ENCODE measurements around the gene TROAP.

DNA sequence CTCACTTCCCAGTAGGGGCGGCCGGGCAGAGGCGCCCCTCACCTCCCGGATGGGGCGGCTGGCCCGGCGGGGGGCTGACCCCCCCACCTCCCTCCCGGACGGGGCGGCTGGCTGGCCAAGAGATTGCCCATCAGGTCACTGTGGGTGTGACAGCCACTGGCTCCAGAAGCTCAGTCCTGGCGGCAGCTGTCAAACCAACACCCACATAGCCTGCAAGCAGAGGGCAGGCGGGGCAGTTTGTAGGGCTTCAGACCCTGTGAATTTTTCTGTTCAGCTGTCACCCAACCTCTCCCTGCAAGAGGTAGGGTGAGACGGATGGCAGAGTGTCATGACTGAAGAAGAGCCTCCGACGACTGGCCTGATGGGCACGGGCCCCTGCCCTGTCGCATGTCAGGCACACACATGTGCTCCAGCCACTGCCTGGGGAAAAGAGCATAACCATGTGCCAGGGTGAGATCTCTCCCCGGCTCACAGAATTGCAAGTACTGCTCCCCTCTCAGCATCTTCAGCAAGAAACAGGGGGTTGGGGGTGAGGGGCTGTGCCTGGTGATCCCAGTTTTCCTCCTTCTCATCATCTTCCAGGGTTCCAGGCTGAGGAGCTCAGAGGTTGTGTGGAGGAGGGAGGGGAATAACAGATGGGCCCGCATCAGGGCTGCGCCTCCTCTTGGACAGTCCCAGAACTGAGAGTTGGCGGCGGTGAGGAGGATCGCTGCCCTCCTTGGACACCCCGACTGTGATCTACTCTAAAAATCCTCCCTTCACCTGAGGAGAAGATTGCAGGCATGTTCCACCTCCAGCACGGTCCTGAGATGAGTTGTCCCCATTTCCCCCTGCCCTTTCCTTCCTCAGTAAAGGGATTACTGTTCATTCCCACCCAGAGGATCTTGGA is 39.3 kb upstream of the TROAP start:
- TF ChIP-seq CTCF (tag by site-specific recombination; IDR thresholded peaks at IDR 0.05): no peak
- TF ChIP-seq ZNF629 (tag by site-specific recombination; IDR thresholded peaks at IDR 0.05): no peak
- TF ChIP-seq ELK4 (IDR thresholded peaks at IDR 0.05; ENCODE audit: borderline replicate concordance, low read depth, low read length): no peak
- no peak for TF ChIP-seq BCL11A (tag by site-specific recombination; IDR thresholded peaks at IDR 0.05; ENCODE audit: low read depth)
- TF ChIP-seq WT1 (tag by site-specific recombination; IDR thresholded peaks at IDR 0.05): no peak
- no peak for TF ChIP-seq ZNF132 (tag by site-specific recombination; IDR thresholded peaks at IDR 0.05; ENCODE audit: borderline replicate concordance)
- TF ChIP-seq ZNF830 (tag by site-specific recombination; IDR thresholded peaks at IDR 0.05; ENCODE audit: low read depth): no peak
- no peak for TF ChIP-seq REST (tag by site-specific recombination; IDR thresholded peaks at IDR 0.05)
- TF ChIP-seq ZNF510 (tag by site-specific recombination; IDR thresholded peaks at IDR 0.05; ENCODE audit: insufficient replicate concordance): no peak
- TF ChIP-seq ZNF518A (tag by site-specific recombination; conservative IDR thresholded peaks at IDR 0.05; ENCODE audit: low read depth): no peak
- TF ChIP-seq ZNF26 (tag by site-specific recombination; IDR thresholded peaks at IDR 0.05): no peak

Measured in HEK293 (cell line).